Right lobe of liver (tissue), 4 donors: ENCODE data around the gene THTPA.

ENCODE experiments used
- CTCF ChIP-seq, 4 donors: fragments of 200-600 bp in 3 of 4; fragments of 450-650 bp in 1 of 4; IDR thresholded peaks; one replicate each; pipeline versions ENCODE4 v1.5.1 to v1.8.0; 2016 to 2022; ENCODE audit warnings: antibody characterized with exemption in 4 of 4, mild to moderate bottlenecking in 2 of 4
- POLR2A ChIP-seq: fragments of 450-650 bp; IDR thresholded peaks from one replicate; pipeline ENCODE4 v1.6.1; 2017; ENCODE audit warnings: antibody characterized with exemption, mild to moderate bottlenecking
- donor health status: DM: no; HTN: no; CAD: no.
- donor health status: DM: no; HTN: no; CAD: no.
- donor health status: DM: no; HTN: yes; CAD: no.

GRCh38 chr14:23603103-23603502 lies 47.0 kb downstream of the THTPA start:
- no peak for TF ChIP-seq CTCF (IDR thresholded peaks at IDR 0.05)
- TF ChIP-seq POLR2A = no peak
